Measurements from ENCODE around the gene RBMS3. TPM values are rescaled to one million over a fixed set of nuclear protein-coding genes. Genes with fewer than 3 reads are reported as not detected.
A peak's percentile ranks its signal among the peaks of the same experiment; 100 is the strongest.

Gene RBMS3
- total and polyA plus RNA-seq, 2 experiments from 2014 or later, result 3.2 to 7.4 TPM

DNA sequence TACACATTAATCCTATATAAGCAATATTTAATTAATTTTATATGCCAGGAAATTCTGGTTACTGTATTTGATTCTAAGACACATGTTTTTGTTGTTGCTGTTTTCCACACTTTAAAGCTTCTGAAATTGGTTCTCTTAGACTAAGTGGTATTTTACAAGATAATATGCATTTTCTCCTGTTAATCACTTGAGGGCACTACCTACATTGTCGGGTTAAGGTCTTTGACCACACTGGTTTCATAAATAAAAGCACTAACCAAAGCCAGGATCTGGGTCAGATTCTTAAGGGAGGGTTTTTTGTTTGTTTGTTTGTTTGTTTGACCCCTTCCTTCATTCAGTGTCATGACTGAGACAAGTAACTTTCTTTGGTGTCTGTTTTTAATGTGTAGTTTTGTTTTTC is 590.2 kb downstream of the RBMS3 start:
- Mint-ChIP-seq H3K4me1 (peaks cover 16% of the 10 kb centered on the region), H3K36me3 (ENCODE audit: low read depth) (no peaks in the 10 kb centered on the region), H3K27me3 (ENCODE audit: insufficient read depth, low read depth, poor library complexity) (no peaks in the 10 kb centered on the region), H3K9me3 (no peaks in the 10 kb centered on the region), H3K4me3 (no peak overlapping the region), H3K27ac (0 out of 2 replicates have a peak overlapping the region, but pooled peaks have one; percentile 52)
- no peaks in the 10 kb centered on the region for H3K27me3 ChIP-seq (ENCODE audit: insufficient read depth)
- no peaks in the 10 kb centered on the region for H3K9me2 ChIP-seq (ENCODE audit: insufficient read depth)
- no peaks in the 10 kb centered on the region for H3K79me2 ChIP-seq (replicated peaks; ENCODE audit: insufficient read depth)
- no peaks in the 10 kb centered on the region for H3K36me3 ChIP-seq (ENCODE audit: insufficient read depth)
- H3K4me3 ChIP-seq, result no peak overlapping the region
- H3K4me2 ChIP-seq, result no peak overlapping the region
- H4K20me1 ChIP-seq (replicated peaks; ENCODE audit: insufficient read depth), result no peaks in the 10 kb centered on the region
- H3K4me1 ChIP-seq (ENCODE audit: insufficient read depth), result peaks cover 18% of the 10 kb centered on the region
- TF ChIP-seq, protein P1, sequence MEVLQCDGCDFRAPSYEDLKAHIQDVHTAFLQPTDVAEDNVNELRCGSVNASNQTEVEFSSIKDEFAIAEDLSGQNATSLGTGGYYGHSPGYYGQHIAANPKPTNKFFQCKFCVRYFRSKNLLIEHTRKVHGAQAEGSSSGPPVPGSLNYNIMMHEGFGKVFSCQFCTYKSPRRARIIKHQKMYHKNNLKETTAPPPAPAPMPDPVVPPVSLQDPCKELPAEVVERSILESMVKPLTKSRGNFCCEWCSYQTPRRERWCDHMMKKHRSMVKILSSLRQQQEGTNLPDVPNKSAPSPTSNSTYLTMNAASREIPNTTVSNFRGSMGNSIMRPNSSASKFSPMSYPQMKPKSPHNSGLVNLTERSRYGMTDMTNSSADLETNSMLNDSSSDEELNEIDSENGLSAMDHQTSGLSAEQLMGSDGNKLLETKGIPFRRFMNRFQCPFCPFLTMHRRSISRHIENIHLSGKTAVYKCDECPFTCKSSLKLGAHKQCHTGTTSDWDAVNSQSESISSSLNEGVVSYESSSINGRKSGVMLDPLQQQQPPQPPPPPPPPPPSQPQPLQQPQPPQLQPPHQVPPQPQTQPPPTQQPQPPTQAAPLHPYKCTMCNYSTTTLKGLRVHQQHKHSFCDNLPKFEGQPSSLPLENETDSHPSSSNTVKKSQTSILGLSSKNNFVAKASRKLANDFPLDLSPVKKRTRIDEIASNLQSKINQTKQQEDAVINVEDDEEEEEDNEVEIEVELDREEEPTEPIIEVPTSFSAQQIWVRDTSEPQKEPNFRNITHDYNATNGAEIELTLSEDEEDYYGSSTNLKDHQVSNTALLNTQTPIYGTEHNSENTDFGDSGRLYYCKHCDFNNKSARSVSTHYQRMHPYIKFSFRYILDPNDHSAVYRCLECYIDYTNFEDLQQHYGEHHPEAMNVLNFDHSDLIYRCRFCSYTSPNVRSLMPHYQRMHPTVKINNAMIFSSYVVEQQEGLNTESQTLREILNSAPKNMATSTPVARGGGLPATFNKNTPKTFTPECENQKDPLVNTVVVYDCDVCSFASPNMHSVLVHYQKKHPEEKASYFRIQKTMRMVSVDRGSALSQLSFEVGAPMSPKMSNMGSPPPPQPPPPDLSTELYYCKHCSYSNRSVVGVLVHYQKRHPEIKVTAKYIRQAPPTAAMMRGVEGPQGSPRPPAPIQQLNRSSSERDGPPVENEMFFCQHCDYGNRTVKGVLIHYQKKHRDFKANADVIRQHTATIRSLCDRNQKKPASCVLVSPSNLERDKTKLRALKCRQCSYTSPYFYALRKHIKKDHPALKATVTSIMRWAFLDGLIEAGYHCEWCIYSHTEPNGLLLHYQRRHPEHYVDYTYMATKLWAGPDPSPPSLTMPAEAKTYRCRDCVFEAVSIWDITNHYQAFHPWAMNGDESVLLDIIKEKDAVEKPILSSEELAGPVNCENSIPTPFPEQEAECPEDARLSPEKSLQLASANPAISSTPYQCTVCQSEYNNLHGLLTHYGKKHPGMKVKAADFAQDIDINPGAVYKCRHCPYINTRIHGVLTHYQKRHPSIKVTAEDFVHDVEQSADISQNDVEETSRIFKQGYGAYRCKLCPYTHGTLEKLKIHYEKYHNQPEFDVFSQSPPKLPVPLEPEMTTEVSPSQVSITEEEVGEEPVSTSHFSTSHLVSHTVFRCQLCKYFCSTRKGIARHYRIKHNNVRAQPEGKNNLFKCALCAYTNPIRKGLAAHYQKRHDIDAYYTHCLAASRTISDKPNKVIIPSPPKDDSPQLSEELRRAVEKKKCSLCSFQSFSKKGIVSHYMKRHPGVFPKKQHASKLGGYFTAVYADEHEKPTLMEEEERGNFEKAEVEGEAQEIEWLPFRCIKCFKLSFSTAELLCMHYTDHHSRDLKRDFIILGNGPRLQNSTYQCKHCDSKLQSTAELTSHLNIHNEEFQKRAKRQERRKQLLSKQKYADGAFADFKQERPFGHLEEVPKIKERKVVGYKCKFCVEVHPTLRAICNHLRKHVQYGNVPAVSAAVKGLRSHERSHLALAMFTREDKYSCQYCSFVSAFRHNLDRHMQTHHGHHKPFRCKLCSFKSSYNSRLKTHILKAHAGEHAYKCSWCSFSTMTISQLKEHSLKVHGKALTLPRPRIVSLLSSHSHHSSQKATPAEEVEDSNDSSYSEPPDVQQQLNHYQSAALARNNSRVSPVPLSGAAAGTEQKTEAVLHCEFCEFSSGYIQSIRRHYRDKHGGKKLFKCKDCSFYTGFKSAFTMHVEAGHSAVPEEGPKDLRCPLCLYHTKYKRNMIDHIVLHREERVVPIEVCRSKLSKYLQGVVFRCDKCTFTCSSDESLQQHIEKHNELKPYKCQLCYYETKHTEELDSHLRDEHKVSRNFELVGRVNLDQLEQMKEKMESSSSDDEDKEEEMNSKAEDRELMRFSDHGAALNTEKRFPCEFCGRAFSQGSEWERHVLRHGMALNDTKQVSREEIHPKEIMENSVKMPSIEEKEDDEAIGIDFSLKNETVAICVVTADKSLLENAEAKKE (CRISPR knock-in tag; IDR thresholded peaks at IDR 0.05), result no peak
- TF ChIP-seq, protein P2, sequence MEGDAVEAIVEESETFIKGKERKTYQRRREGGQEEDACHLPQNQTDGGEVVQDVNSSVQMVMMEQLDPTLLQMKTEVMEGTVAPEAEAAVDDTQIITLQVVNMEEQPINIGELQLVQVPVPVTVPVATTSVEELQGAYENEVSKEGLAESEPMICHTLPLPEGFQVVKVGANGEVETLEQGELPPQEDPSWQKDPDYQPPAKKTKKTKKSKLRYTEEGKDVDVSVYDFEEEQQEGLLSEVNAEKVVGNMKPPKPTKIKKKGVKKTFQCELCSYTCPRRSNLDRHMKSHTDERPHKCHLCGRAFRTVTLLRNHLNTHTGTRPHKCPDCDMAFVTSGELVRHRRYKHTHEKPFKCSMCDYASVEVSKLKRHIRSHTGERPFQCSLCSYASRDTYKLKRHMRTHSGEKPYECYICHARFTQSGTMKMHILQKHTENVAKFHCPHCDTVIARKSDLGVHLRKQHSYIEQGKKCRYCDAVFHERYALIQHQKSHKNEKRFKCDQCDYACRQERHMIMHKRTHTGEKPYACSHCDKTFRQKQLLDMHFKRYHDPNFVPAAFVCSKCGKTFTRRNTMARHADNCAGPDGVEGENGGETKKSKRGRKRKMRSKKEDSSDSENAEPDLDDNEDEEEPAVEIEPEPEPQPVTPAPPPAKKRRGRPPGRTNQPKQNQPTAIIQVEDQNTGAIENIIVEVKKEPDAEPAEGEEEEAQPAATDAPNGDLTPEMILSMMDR (conservative IDR thresholded peaks at IDR 0.05; ENCODE audit: low read depth in 2 of 2), result peak; percentile 24 to 43; a peak in 2 of 4 replicates
- ATAC-seq (no peak), DNase-seq (ENCODE audit: low spot score) (peak; percentile 28)
- H3K27ac ChIP-seq (ENCODE audit: low read depth), result no peak overlapping the region
- H2AFZ ChIP-seq, result no peak overlapping the region
- no peaks in the 10 kb centered on the region for H3F3A ChIP-seq (replicated peaks; ENCODE audit: low read depth)

DNA sequence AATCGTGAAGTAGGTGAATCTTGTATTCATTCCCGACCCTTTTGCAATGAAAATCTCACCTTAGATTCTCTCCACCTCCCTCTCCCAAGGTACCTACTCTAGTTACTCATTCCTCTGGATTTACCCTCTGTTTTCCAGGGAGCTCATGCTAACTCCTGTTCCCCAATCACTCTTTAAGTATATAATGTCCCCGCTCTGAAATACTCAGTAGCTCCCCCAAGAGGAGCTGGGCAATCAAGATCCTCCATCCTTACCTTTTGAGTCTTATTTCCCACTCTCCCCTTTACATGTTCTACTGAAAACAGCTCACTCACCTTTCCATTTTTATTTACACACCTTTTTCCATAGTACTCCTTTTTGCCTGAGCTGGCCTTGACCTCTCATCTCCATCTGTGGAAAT is 599.9 kb downstream of the RBMS3 start:
- Mint-ChIP-seq H3K4me1 (0 out of 3 replicates have a peak, but pooled peaks cover 2% of the 10 kb centered on the region), H3K27me3 (ENCODE audit: insufficient read depth, low read depth, poor library complexity) (no peaks in the 10 kb centered on the region), H3K27ac (no peak overlapping the region), H3K36me3 (ENCODE audit: low read depth) (no peaks in the 10 kb centered on the region), H3K4me3 (no peak overlapping the region), H3K9me3 (no peaks in the 10 kb centered on the region)
- no peak for TF ChIP-seq STAT1 (IDR thresholded peaks at IDR 0.05; ENCODE audit: unreplicated experiment)
- TF ChIP-seq, protein P2 (conservative IDR thresholded peaks at IDR 0.05; ENCODE audit: low read depth in 2 of 2), result peak; percentile 40 to 43
- Histone ChIP-seq H4K20me1 (replicated peaks; ENCODE audit: insufficient read depth) (no peaks in the 10 kb centered on the region), H3F3A (replicated peaks; ENCODE audit: low read depth) (no peaks in the 10 kb centered on the region), H3K27me3 (ENCODE audit: insufficient read depth) (no peaks in the 10 kb centered on the region), H3K4me2 (no peak overlapping the region), H3K27ac (ENCODE audit: low read depth) (no peak overlapping the region), H2AFZ (no peak overlapping the region), H3K4me3 (no peak overlapping the region), H3K4me1 (ENCODE audit: insufficient read depth) (no peaks in the 10 kb centered on the region), H3K9me2 (ENCODE audit: insufficient read depth) (no peaks in the 10 kb centered on the region; the same call in 1 of the 2 replicates), H3K79me2 (replicated peaks; ENCODE audit: insufficient read depth) (no peaks in the 10 kb centered on the region), H3K36me3 (ENCODE audit: insufficient read depth) (no peaks in the 10 kb centered on the region)
- peak; percentile 57; the same call in 2 of the 3 replicates for ATAC-seq
- DNase-seq (ENCODE audit: low spot score), result peak; percentile 63
